Measurements from ENCODE around the gene GDF11.

The GDF11 gene

DNA sequence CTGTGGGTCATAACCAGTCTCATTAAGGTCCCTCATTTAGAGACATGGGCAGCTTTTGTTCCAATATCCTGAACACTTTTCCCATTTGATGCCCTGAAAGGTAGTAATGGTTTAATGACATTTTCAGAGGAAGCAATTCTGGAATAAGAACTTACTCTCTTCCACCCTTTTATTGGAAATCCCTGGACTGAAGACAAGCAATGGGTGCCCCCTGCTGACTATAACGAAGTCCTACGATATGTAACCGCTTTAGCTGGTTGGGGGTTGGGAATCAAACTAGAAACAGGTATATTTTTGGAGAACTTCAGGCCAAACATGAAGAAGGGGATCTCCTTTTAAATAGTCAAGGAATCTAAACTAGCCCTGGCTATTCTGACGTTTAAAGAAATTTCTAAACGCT is 54.1 kb downstream of the GDF11 start:
- Mint-ChIP-seq H3K4me3 (no peak overlapping the region), H3K36me3 (ENCODE audit: low read depth) (peaks cover 49% of the 10 kb centered on the region), H3K27ac (no peak overlapping the region), H3K4me1 (ENCODE audit: low read depth) (peaks cover 13% of the 10 kb centered on the region), H3K9me3 (no peaks in the 10 kb centered on the region), H3K27me3 (ENCODE audit: low read depth) (no peaks in the 10 kb centered on the region)
- no peak for DNase-seq (ENCODE audit: low spot score)

- peaks cover 13% of the 10 kb centered on the region for H3K4me1 Mint-ChIP-seq (ENCODE audit: low read depth)
- H3K27ac Mint-ChIP-seq: no peak overlapping the region
- no peak overlapping the region for H3K4me3 Mint-ChIP-seq
- no peak for DNase-seq (ENCODE audit: low spot score)
- H3K9me3 Mint-ChIP-seq: no peaks in the 10 kb centered on the region
- H3K27me3 Mint-ChIP-seq (ENCODE audit: low read depth): no peaks in the 10 kb centered on the region
- peaks cover 51% of the 10 kb centered on the region for H3K36me3 Mint-ChIP-seq (ENCODE audit: low read depth)
These were observed 54.6 kb downstream of the GDF11 start for GRCh38 chr12:55797550-55797949.

Measured in T-helper 2 cell treated with Interferon-gamma antibody and Interleukin-4, amounts not matched to agents 5 μg/mL and 100 μg/mL, for 36 hours (primary cell).